Cardiac muscle cell (in vitro differentiated cells and primary cell): ENCODE data around the gene COPB2. TPM values are rescaled to one million over a fixed set of nuclear protein-coding genes. Genes with fewer than 3 reads are reported as not detected.

Source experiments
- DNase-seq, 2 donors: peaks; one replicate each; pipeline versions ENCODE4 v3.0.0 to v3.0.0-alpha.2; 2010 to 2017; ENCODE audit warnings: low read depth in 1 of 2, low spot score in 1 of 2
- H3K27ac ChIP-seq: fragments of 200-600 bp; sonication (generic); 2 replicates; pipeline ENCODE4 v1.5.1; 2016
- H3K27me3 ChIP-seq: fragments of 200-600 bp; sonication (generic); 2 replicates; pipeline ENCODE4 v1.6.0; 2016; ENCODE audit warnings: control low read depth
- H3K36me3 ChIP-seq: fragments of 200-600 bp; sonication (generic); 2 replicates; pipeline ENCODE4 v1.5.1; 2016; ENCODE audit warnings: control low read depth
- H3K4me1 ChIP-seq: fragments of 200-600 bp; sonication (generic); 2 replicates; pipeline ENCODE4 v1.8.1; 2017; ENCODE audit warnings: low read depth, mild to moderate bottlenecking, mixed run types
- H3K4me3 ChIP-seq: fragments of 200-600 bp; sonication (generic); 2 replicates; pipeline ENCODE4 v1.5.1; 2016; ENCODE audit warnings: mild to moderate bottlenecking
- H3K9me3 ChIP-seq: fragments of 200-600 bp; sonication (generic); 2 replicates; pipeline ENCODE4 v1.5.1; 2017; ENCODE audit warnings: low read depth, mild to moderate bottlenecking, control low read depth
- polyA plus RNA-seq: library from polyadenylated mRNA; unstranded; fragments of >200 nt; fragmentation: Nextera tagmentation; extraction: Ambion mirVana; gene quantifications from 2 replicates; pipeline ENCODE4 v1.2.1, GENCODE V29; 2016
- total RNA-seq: library from RNA; depleted of rRNA; stranded (reverse); fragments of >200 nt; gene quantifications from 2 replicates; pipeline ENCODE4 v1.2.3, GENCODE V29; 2016
- TF ChIP-seq, protein P1 (sequence below): IDR thresholded peaks from 2 replicates; pipeline ENCODE4 v1.5.1; 2012; ENCODE audit warnings: low read depth, mild to moderate bottlenecking, low read length

The COPB2 gene
- total and polyA plus RNA-seq, 2 experiments from 2014 or later = 87.3 to 166 TPM

DNA sequence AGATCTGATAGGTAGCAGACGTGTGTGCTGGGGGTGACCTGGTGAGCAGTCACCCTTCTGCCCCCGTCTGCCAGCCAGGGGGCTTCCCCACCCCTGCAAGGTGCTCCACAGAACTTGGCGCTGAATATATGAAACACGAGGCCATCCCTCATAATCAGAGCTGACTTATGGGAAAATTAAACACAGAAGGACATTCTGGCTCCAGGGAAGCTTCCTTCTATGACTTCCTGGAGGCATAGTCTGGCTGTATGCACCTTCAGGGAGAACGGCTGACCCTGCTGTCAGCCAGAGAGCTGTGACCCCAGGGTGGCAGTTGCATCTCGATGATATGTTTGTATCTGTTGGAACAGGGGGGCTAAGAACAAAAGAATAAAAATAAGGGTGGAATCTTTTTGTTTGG, 72.2 kb downstream of the COPB2 start:
- H3K9me3 ChIP-seq = no peaks in the 10 kb centered on the region
- no peak overlapping the region for H3K4me3 ChIP-seq
- TF ChIP-seq, protein P1, sequence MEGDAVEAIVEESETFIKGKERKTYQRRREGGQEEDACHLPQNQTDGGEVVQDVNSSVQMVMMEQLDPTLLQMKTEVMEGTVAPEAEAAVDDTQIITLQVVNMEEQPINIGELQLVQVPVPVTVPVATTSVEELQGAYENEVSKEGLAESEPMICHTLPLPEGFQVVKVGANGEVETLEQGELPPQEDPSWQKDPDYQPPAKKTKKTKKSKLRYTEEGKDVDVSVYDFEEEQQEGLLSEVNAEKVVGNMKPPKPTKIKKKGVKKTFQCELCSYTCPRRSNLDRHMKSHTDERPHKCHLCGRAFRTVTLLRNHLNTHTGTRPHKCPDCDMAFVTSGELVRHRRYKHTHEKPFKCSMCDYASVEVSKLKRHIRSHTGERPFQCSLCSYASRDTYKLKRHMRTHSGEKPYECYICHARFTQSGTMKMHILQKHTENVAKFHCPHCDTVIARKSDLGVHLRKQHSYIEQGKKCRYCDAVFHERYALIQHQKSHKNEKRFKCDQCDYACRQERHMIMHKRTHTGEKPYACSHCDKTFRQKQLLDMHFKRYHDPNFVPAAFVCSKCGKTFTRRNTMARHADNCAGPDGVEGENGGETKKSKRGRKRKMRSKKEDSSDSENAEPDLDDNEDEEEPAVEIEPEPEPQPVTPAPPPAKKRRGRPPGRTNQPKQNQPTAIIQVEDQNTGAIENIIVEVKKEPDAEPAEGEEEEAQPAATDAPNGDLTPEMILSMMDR = no peak

DNA sequence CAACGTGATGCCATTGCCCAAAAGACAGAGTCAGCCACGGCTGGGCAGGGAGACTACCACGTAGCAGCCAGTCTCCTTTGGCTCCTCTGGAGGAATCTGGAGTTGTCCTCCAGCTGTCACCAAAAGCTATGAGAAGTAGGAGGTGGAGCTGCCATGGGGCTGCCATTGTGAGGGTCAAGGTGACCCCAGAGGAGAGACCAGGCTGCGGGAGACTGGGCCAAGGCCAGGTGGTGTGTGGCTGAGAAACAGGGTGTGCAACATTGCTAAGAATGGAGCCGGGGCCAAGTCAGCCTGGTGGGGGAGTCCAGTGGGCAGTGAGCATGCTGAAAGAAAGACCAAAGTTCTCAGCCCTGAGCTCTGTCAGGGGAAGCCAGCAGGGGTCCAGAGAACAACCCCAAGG, 75.5 kb downstream of the COPB2 start:
- no peaks in the 10 kb centered on the region for H3K36me3 ChIP-seq

More for the DNA sequence above, 72.2 kb downstream of the COPB2 start:
- H3K4me1 ChIP-seq = no peaks in the 10 kb centered on the region
- H3K27me3 ChIP-seq = peaks cover 15% of the 10 kb centered on the region
- H3K36me3 ChIP-seq = no peaks in the 10 kb centered on the region
- H3K27ac ChIP-seq = no peak overlapping the region
- no peak for DNase-seq

DNA sequence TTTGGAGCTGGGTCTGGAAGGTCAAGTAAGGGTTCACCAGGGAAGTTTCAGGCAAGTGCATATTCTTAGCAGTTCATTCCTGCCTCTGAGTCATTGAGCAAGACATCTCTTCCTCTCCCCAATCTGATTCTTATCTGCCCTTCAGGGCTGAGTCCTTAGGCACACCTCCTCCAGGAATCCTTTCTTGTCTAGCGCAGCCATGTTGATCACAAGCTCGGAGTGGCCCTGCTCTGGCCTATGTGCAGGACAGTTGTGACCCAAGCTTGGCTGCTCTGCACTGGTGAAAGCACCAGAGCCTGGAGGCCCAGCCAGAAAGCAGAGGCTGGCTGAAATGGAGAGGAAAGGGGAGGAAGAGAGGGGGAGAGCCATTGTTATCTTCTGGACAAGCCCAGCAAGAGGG, 76.5 kb downstream of the COPB2 start:
- no peak overlapping the region for H3K27ac ChIP-seq
- no peak overlapping the region for H3K4me3 ChIP-seq
- TF ChIP-seq, protein P1 = no peak
- peak in 1 of 2 donors; percentile 33 for DNase-seq
- H3K4me1 ChIP-seq = no peaks in the 10 kb centered on the region
- no peaks in the 10 kb centered on the region for H3K9me3 ChIP-seq
- peaks cover 3% of the 10 kb centered on the region for H3K27me3 ChIP-seq
- no peaks in the 10 kb centered on the region for H3K36me3 ChIP-seq

More for the DNA sequence above, 75.5 kb downstream of the COPB2 start:
- no peaks in the 10 kb centered on the region for H3K4me1 ChIP-seq
- no peaks in the 10 kb centered on the region for H3K9me3 ChIP-seq
- TF ChIP-seq, protein P1 = no peak
- no peak for DNase-seq
- no peak overlapping the region for H3K4me3 ChIP-seq
- peaks cover 7% of the 10 kb centered on the region for H3K27me3 ChIP-seq
- H3K27ac ChIP-seq = no peak overlapping the region

DNA sequence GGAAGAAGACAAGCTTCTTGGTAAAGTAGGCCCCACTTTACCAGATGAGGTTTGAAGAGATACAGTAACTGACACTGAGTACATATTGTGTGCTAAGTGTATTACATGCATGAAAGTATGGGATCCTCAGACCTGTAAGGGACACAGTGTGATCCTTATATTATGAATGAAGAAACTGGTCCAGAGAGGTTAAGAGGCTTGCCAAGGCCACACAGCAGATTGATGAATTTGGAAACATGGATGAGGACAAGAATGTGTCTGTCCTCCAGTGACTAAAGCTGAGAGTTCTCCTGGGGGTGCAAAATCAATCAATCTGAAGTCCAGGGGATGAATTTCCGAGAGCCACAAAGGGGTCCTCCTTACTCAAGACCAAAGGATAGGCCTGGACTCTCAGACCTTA, 77.0 kb downstream of the COPB2 start:
- Histone ChIP-seq H3K36me3 (no peaks in the 10 kb centered on the region), H3K4me1 (no peaks in the 10 kb centered on the region), H3K4me3 (no peak overlapping the region), H3K9me3 (no peaks in the 10 kb centered on the region), H3K27me3 (no peaks in the 10 kb centered on the region), H3K27ac (no peak overlapping the region)
- DNase-seq = no peak
- TF ChIP-seq, protein P1 = no peak

DNA sequence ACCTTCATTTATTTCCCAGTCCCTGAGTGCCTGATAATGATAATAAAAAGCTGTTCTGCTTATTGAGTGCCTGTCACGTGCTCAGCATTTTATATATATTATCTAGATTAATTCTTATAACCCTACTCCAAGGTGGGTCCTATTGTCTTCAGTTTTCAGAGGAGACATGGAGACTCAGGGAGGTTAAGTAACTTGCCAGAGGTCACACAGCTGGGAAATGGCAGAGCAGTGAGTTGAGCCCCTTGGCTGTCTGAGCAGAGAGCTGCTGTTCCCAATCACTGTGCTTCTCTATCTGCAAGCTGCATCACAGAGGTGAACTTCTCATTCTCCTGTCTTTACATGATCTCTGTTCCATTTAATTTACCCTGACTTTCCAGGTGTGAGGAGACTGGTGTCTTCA, 77.9 kb downstream of the COPB2 start:
- H3K36me3 ChIP-seq = no peaks in the 10 kb centered on the region
- TF ChIP-seq, protein P1 = no peak

More for the DNA sequence above, 77.9 kb downstream of the COPB2 start:
- Histone ChIP-seq H3K4me1 (no peaks in the 10 kb centered on the region), H3K27me3 (no peaks in the 10 kb centered on the region), H3K27ac (no peak overlapping the region), H3K4me3 (no peak overlapping the region), H3K9me3 (no peaks in the 10 kb centered on the region)
- DNase-seq = no peak
